ENCODE data around the gene GPR61.
A peak's percentile ranks its signal among the peaks of the same experiment; 100 is the strongest.

Gene GPR61

GRCh38 chr1:109514846-109515245 lies 24.8 kb upstream of the GPR61 start:
- Histone ChIP-seq H3K4me3 (no peak overlapping the region), H3K9me3 (ENCODE audit: low read depth, low read length) (no peaks in the 10 kb centered on the region), H3K27ac (no peak overlapping the region), H3K36me3 (ENCODE audit: insufficient read depth, low read length) (no peaks in the 10 kb centered on the region), H3K9ac (ENCODE audit: insufficient read length) (no peak overlapping the region)
- TF ChIP-seq FOXP2 (optimal IDR thresholded peaks at IDR 0.05; ENCODE audit: control extremely low read depth, extremely low read length, insufficient read depth) (no peak), EZH2 (IDR thresholded peaks at IDR 0.05) (no peak), POLR2AphosphoS5 (IDR thresholded peaks at IDR 0.05; ENCODE audit: borderline replicate concordance, low read depth, low read length) (no peak)
- no peak for DNase-seq (ENCODE audit: low read depth, low spot score)

GRCh38 chr1:109516872-109517271 lies 22.8 kb upstream of the GPR61 start:
- no peak for TF ChIP-seq EZH2 (IDR thresholded peaks at IDR 0.05)
- no peak for TF ChIP-seq FOXP2 (optimal IDR thresholded peaks at IDR 0.05; ENCODE audit: control extremely low read depth, extremely low read length, insufficient read depth)
- TF ChIP-seq POLR2AphosphoS5 (IDR thresholded peaks at IDR 0.05; ENCODE audit: borderline replicate concordance, low read depth, low read length): no peak
- H3K27ac ChIP-seq: peak overlapping the region; percentile 82
- DNase-seq (ENCODE audit: low read depth, low spot score): peak; percentile 85

GRCh38 chr1:109517337-109517736 lies 22.3 kb upstream of the GPR61 start:
- Histone ChIP-seq H3K36me3 (ENCODE audit: insufficient read depth, low read length) (no peaks in the 10 kb centered on the region), H3K9me3 (ENCODE audit: low read depth, low read length) (no peaks in the 10 kb centered on the region), H3K9ac (ENCODE audit: insufficient read length) (no peak overlapping the region), H3K4me3 (peak overlapping the region; percentile 60), H3K27ac (peak overlapping the region; percentile 82)
- no peak for DNase-seq (ENCODE audit: low read depth, low spot score)
- TF ChIP-seq POLR2AphosphoS5 (IDR thresholded peaks at IDR 0.05; ENCODE audit: borderline replicate concordance, low read depth, low read length): no peak
- TF ChIP-seq EZH2 (IDR thresholded peaks at IDR 0.05): no peak
- TF ChIP-seq FOXP2 (optimal IDR thresholded peaks at IDR 0.05; ENCODE audit: control extremely low read depth, extremely low read length, insufficient read depth): no peak

More at GRCh38 chr1:109516872-109517271, 22.8 kb upstream of the GPR61 start:
- Histone ChIP-seq H3K9ac (ENCODE audit: insufficient read length) (no peak overlapping the region), H3K4me3 (peak overlapping the region; percentile 60), H3K36me3 (ENCODE audit: insufficient read depth, low read length) (no peaks in the 10 kb centered on the region), H3K9me3 (ENCODE audit: low read depth, low read length) (no peaks in the 10 kb centered on the region)

- Histone ChIP-seq H3K27ac (no peak overlapping the region), H3K9ac (ENCODE audit: insufficient read length) (no peak overlapping the region), H3K4me3 (no peak overlapping the region), H3K36me3 (ENCODE audit: insufficient read depth, low read length) (no peaks in the 10 kb centered on the region), H3K9me3 (ENCODE audit: low read depth, low read length) (no peaks in the 10 kb centered on the region)
- no peak for DNase-seq (ENCODE audit: low read depth, low spot score)
- TF ChIP-seq POLR2AphosphoS5 (IDR thresholded peaks at IDR 0.05; ENCODE audit: borderline replicate concordance, low read depth, low read length) (no peak), FOXP2 (optimal IDR thresholded peaks at IDR 0.05; ENCODE audit: control extremely low read depth, extremely low read length, insufficient read depth) (no peak), EZH2 (IDR thresholded peaks at IDR 0.05) (no peak)
Measured at GRCh38 chr1:109521002-109521951, 18.4 kb upstream of the GPR61 start.

GRCh38 chr1:109522026-109522425 lies 17.6 kb upstream of the GPR61 start:
- no peak overlapping the region for H3K4me3 ChIP-seq
- TF ChIP-seq POLR2AphosphoS5 (IDR thresholded peaks at IDR 0.05; ENCODE audit: borderline replicate concordance, low read depth, low read length): no peak
- no peak for TF ChIP-seq EZH2 (IDR thresholded peaks at IDR 0.05)
- TF ChIP-seq FOXP2 (optimal IDR thresholded peaks at IDR 0.05; ENCODE audit: control extremely low read depth, extremely low read length, insufficient read depth): no peak
- H3K9ac ChIP-seq (ENCODE audit: insufficient read length): no peak overlapping the region
- no peak for DNase-seq (ENCODE audit: low read depth, low spot score)
- no peak overlapping the region for H3K27ac ChIP-seq
- no peaks in the 10 kb centered on the region for H3K9me3 ChIP-seq (ENCODE audit: low read depth, low read length)
- H3K36me3 ChIP-seq (ENCODE audit: insufficient read depth, low read length): no peaks in the 10 kb centered on the region

GRCh38 chr1:109523706-109524105 lies 16.0 kb upstream of the GPR61 start:
- Histone ChIP-seq H3K9ac (ENCODE audit: insufficient read length) (no peak overlapping the region), H3K4me3 (no peak overlapping the region), H3K9me3 (ENCODE audit: low read depth, low read length) (no peaks in the 10 kb centered on the region), H3K27ac (no peak overlapping the region), H3K36me3 (ENCODE audit: insufficient read depth, low read length) (no peaks in the 10 kb centered on the region)
- no peak for DNase-seq (ENCODE audit: low read depth, low spot score)
- TF ChIP-seq POLR2AphosphoS5 (IDR thresholded peaks at IDR 0.05; ENCODE audit: borderline replicate concordance, low read depth, low read length) (no peak), FOXP2 (optimal IDR thresholded peaks at IDR 0.05; ENCODE audit: control extremely low read depth, extremely low read length, insufficient read depth) (no peak), EZH2 (IDR thresholded peaks at IDR 0.05) (no peak)

GRCh38 chr1:109527098-109527811 lies 12.4 kb upstream of the GPR61 start:
- DNase-seq (ENCODE audit: low read depth, low spot score): no peak
- Histone ChIP-seq H3K9me3 (ENCODE audit: low read depth, low read length) (no peaks in the 10 kb centered on the region), H3K27ac (no peak overlapping the region), H3K9ac (ENCODE audit: insufficient read length) (no peak overlapping the region), H3K4me3 (no peak overlapping the region), H3K36me3 (ENCODE audit: insufficient read depth, low read length) (no peaks in the 10 kb centered on the region)
- TF ChIP-seq FOXP2 (optimal IDR thresholded peaks at IDR 0.05; ENCODE audit: control extremely low read depth, extremely low read length, insufficient read depth) (no peak), EZH2 (IDR thresholded peaks at IDR 0.05) (no peak), POLR2AphosphoS5 (IDR thresholded peaks at IDR 0.05; ENCODE audit: borderline replicate concordance, low read depth, low read length) (no peak)

Data from SK-N-MC (cell line).